Measurements from ENCODE around the gene DNAJC10. TPM values are rescaled to one million over a fixed set of nuclear protein-coding genes. Genes with fewer than 3 reads are reported as not detected.

Gene DNAJC10
- 61.3 and 140 TPM in 2 replicates for total RNA-seq (ENCODE audit: low replicate concordance)

GRCh38 chr2:182715892-182716649, at the start of gene DNAJC10:
DNAJC10 (plus strand) TSS chr2:182716257; CDS start chr2:182718087, 1,830 bp downstream.

Other genes starting within 250 kb of the DNAJC10 start
- gene FRZB, start 150.4 kb downstream of the DNAJC10 start, total RNA-seq (ENCODE audit: low replicate concordance), result under 0.01 TPM in 1 of 2 replicates, not detected in the other

All from smooth muscle cell of the coronary artery (primary cell).